ENCODE measurements around the gene ACOX1.

DNA sequence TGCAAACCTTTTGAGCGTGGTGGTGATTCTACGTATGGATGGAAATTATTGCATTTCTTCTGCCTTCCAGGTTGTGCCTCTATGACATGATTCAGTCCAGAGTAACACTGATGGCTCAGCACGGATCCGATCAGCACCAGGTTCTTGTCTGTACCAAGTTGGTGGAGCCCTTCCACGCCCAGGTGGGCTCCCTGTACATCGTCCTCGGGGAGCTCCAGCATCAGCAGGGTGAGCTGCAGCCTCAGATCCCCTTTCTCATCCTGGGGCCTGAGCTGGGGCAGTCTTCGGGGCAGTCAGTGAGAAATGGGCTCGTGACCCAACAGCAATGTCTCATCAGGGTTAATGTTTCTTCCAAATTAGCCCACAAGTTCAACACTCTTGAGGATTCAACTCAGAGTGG lies 12.4 kb upstream of the ACOX1 start:
- no peak for TF ChIP-seq POU2F2 (IDR thresholded peaks at IDR 0.05; ENCODE audit: low read depth, low read length)
- TF ChIP-seq TAF1 (IDR thresholded peaks at IDR 0.05; ENCODE audit: low read depth, low read length), result no peak
- TF ChIP-seq POLR2AphosphoS5 (IDR thresholded peaks at IDR 0.05; ENCODE audit: low read depth, low read length), result no peak
- TF ChIP-seq POLR2A (IDR thresholded peaks at IDR 0.05; ENCODE audit: low read depth, low read length), result no peak
